HL-60 (cell line): ENCODE measurements around the gene ZNF385A.

Experiments
- DNase-seq, 2 experiments: peaks; one replicate each; pipeline ENCODE4 v3.0.0-alpha.2; 2010 to 2020; ENCODE audit warnings: low read depth in 1 of 2, low spot score in 1 of 2
- H3K27ac ChIP-seq: fragments of 250-450 bp; sonication (Bioruptor Pico); replicated peaks from 2 replicates; pipeline ENCODE4 v1.5.1; 2020; ENCODE audit warnings: mild to moderate bottlenecking, moderate library complexity
- H3K27me3 ChIP-seq: fragments of 250-450 bp; sonication (Bioruptor Pico); 2 replicates; pipeline ENCODE4 v1.5.1; 2021; ENCODE audit warnings: mild to moderate bottlenecking, moderate library complexity; ENCODE audit not compliant: insufficient read depth, poor library complexity, severe bottlenecking
- H3K4me3 ChIP-seq: replicated peaks from 2 replicates; pipeline ENCODE4 v1.5.1; 2011; ENCODE audit warnings: mild to moderate bottlenecking, control low read depth, low read length; ENCODE audit not compliant: insufficient read depth
- GABPA ChIP-seq: IDR thresholded peaks from 2 replicates; pipeline ENCODE4 v1.6.1; 2012; ENCODE audit warnings: low read depth
- POLR2AphosphoS5 ChIP-seq: IDR thresholded peaks from 2 replicates; pipeline ENCODE4 v1.6.1; 2012; ENCODE audit warnings: low read depth
- SPI1 ChIP-seq: IDR thresholded peaks from 2 replicates; pipeline ENCODE4 v1.6.1; 2012; ENCODE audit warnings: low read depth, mild to moderate bottlenecking, borderline replicate concordance
- TF ChIP-seq, protein P1 (sequence below): IDR thresholded peaks from one replicate; pipeline ENCODE4 v1.5.1; 2011; ENCODE audit warnings: low read length, control low read depth, inconsistent platforms; ENCODE audit not compliant: insufficient read depth
- TF ChIP-seq, protein P2 (sequence below): IDR thresholded peaks from 2 replicates; pipeline ENCODE4 v1.6.1; 2012; ENCODE audit warnings: low read depth; ENCODE audit not compliant: insufficient replicate concordance

ZNF385A gene

GRCh38 chr12:54423816-54424150, 39.2 kb upstream of the ZNF385A start:
- DNase-seq = no peak
- Histone ChIP-seq H3K4me3 (no peak overlapping the region), H3K27ac (no peak overlapping the region), H3K27me3 (no peaks in the 10 kb centered on the region)
- TF ChIP-seq, protein P1, sequence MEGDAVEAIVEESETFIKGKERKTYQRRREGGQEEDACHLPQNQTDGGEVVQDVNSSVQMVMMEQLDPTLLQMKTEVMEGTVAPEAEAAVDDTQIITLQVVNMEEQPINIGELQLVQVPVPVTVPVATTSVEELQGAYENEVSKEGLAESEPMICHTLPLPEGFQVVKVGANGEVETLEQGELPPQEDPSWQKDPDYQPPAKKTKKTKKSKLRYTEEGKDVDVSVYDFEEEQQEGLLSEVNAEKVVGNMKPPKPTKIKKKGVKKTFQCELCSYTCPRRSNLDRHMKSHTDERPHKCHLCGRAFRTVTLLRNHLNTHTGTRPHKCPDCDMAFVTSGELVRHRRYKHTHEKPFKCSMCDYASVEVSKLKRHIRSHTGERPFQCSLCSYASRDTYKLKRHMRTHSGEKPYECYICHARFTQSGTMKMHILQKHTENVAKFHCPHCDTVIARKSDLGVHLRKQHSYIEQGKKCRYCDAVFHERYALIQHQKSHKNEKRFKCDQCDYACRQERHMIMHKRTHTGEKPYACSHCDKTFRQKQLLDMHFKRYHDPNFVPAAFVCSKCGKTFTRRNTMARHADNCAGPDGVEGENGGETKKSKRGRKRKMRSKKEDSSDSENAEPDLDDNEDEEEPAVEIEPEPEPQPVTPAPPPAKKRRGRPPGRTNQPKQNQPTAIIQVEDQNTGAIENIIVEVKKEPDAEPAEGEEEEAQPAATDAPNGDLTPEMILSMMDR = no peak
- no peak for TF ChIP-seq POLR2AphosphoS5
- TF ChIP-seq SPI1 = no peak

- TF ChIP-seq POLR2AphosphoS5 (no peak), GABPA (no peak), SPI1 (no peak)
- TF ChIP-seq, protein P1 = no peak
- TF ChIP-seq, protein P2, sequence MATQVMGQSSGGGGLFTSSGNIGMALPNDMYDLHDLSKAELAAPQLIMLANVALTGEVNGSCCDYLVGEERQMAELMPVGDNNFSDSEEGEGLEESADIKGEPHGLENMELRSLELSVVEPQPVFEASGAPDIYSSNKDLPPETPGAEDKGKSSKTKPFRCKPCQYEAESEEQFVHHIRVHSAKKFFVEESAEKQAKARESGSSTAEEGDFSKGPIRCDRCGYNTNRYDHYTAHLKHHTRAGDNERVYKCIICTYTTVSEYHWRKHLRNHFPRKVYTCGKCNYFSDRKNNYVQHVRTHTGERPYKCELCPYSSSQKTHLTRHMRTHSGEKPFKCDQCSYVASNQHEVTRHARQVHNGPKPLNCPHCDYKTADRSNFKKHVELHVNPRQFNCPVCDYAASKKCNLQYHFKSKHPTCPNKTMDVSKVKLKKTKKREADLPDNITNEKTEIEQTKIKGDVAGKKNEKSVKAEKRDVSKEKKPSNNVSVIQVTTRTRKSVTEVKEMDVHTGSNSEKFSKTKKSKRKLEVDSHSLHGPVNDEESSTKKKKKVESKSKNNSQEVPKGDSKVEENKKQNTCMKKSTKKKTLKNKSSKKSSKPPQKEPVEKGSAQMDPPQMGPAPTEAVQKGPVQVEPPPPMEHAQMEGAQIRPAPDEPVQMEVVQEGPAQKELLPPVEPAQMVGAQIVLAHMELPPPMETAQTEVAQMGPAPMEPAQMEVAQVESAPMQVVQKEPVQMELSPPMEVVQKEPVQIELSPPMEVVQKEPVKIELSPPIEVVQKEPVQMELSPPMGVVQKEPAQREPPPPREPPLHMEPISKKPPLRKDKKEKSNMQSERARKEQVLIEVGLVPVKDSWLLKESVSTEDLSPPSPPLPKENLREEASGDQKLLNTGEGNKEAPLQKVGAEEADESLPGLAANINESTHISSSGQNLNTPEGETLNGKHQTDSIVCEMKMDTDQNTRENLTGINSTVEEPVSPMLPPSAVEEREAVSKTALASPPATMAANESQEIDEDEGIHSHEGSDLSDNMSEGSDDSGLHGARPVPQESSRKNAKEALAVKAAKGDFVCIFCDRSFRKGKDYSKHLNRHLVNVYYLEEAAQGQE = no peak
- Histone ChIP-seq H3K27ac (no peak overlapping the region), H3K4me3 (no peak overlapping the region), H3K27me3 (no peaks in the 10 kb centered on the region)
- no peak for DNase-seq
Measured at GRCh38 chr12:54421879-54422250, 37.3 kb upstream of the ZNF385A start.

DNA sequence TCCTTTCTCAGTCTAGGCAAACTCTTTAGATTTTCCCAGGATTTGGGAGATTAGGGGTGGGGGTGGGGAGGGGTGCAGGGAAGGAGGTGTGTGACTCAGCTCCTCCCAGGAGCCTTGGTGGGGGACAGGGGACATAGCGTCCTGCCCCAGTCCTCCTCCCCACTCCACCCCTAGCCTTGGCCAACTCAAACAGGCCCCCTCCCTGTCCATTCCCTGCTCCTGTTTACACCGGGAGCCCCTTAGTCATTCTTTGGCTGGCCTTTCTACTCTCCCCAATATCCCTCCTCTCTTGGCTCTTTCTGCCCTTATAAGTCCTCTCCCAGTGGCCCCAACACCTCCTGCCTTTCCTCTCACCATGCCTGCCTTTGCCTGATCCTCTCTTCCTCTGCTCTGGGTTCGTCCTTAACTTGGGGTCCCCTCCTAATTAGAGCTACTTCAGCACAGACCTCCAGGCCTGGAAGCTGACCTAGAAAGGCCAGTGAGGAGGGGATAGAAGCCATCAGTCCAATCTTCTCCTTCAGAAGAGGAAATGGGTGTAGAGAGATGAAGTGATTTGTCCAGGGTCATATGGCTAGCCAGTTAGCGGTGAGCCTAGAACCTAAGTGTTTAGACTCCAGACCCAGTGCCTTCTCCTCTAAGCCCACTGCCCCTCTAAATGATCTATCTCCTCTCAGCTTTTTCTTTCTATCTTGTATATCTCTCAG, 36.8 kb upstream of the ZNF385A start:
- TF ChIP-seq, protein P2 = no peak
- TF ChIP-seq SPI1 = no peak
- TF ChIP-seq, protein P1 = no peak
- H3K27me3 ChIP-seq = no peaks in the 10 kb centered on the region
- DNase-seq = no peak
- no peak overlapping the region for H3K4me3 ChIP-seq
- H3K27ac ChIP-seq = no peak overlapping the region

DNA sequence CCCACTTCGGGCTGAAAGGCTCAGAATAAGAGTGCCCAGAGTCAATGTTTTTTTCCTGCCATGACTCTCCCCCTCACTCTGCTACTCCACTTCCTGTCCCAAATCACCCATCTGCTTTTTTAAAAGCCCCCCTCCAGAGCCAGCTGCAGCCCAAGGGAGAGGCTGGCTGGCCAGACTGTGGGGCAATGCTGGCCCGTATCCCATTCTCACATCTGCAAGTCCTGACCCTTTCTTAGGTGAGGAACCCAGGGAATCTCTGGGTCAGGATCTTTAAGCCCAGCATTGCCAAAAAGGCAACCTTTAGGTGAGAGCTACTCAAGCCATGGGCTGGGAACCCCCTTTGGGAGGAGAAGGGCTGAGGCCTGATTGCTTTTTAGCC, 36.2 kb upstream of the ZNF385A start:
- H3K4me3 ChIP-seq = no peak overlapping the region
- H3K27me3 ChIP-seq = no peaks in the 10 kb centered on the region
- H3K27ac ChIP-seq = no peak overlapping the region
- TF ChIP-seq SPI1 = 0 out of 2 replicates have a peak, but pooled peaks have one; percentile 21
- TF ChIP-seq GABPA = no peak
- no peak for DNase-seq
